NCI-H748 treated with DMSO at 0.1 percent for 48 hours (cell line): Measurements from ENCODE around the gene PCDHB14.
A peak's percentile ranks its signal among the peaks of the same experiment; 100 is the strongest.
"Not testable (repeated sequence)": the region's sequence is repeated elsewhere in the genome, so short reads cannot be mapped to it uniquely, and the experiment has no call there.

Source experiments
- DNase-seq: peaks from one replicate; lab custom pipeline; 2025; lab: John Stamatoyannopoulos, UW

Gene PCDHB14

GRCh38 chr5:141210281-141210680 lies 12.9 kb upstream of the PCDHB14 start:
- DNase-seq: not testable (repeated sequence)

GRCh38 chr5:141210849-141211248 lies 12.3 kb upstream of the PCDHB14 start:
- DNase-seq: not testable (repeated sequence)

- DNase-seq: peak; percentile 15
Measured at GRCh38 chr5:141213656-141214339, 9.3 kb upstream of the PCDHB14 start, which contains the start of gene PCDHB13. PCDHB13 (plus strand) TSS chr5:141213919; CDS start chr5:141214124, 205 bp downstream.

- not testable (repeated sequence) for DNase-seq
Measured at GRCh38 chr5:141214583-141214982, 8.6 kb upstream of the PCDHB14 start.

GRCh38 chr5:141215504-141215903 lies 7.6 kb upstream of the PCDHB14 start:
- DNase-seq: not testable (repeated sequence)

GRCh38 chr5:141216035-141216434 lies 7.1 kb upstream of the PCDHB14 start:
- DNase-seq: not testable (repeated sequence)

GRCh38 chr5:141224844-141225243 lies 1.7 kb downstream of the PCDHB14 start:
- not testable (repeated sequence) for DNase-seq

GRCh38 chr5:141225421-141225820 lies 2.3 kb downstream of the PCDHB14 start:
- not testable (repeated sequence) for DNase-seq

GRCh38 chr5:141234109-141234667 lies 11.0 kb downstream of the PCDHB14 start:
- peak; percentile 62 for DNase-seq

GRCh38 chr5:141235922-141236321 lies 12.8 kb downstream of the PCDHB14 start:
- DNase-seq: not testable (repeated sequence)

GRCh38 chr5:141236516-141237313 lies 13.6 kb downstream of the PCDHB14 start:
- no peak for DNase-seq

GRCh38 chr5:141241496-141241895 lies 18.4 kb downstream of the PCDHB14 start:
- no peak for DNase-seq

- DNase-seq: peak; percentile 68
Measured at GRCh38 chr5:141245250-141245717, 22.1 kb downstream of the PCDHB14 start, which contains the start of gene PCDHB15. PCDHB15 (plus strand) TSS chr5:141245395; CDS start chr5:141245579, 184 bp downstream.

GRCh38 chr5:141246971-141247370 lies 23.8 kb downstream of the PCDHB14 start:
- not testable (repeated sequence) for DNase-seq

- DNase-seq: not testable (repeated sequence)
Measured at GRCh38 chr5:141247434-141247833, 24.3 kb downstream of the PCDHB14 start.

GRCh38 chr5:141250576-141250975 lies 27.4 kb downstream of the PCDHB14 start:
- DNase-seq: no peak

- DNase-seq: no peak
Measured at GRCh38 chr5:141258464-141258863, 35.3 kb downstream of the PCDHB14 start.

GRCh38 chr5:141258948-141259347 lies 35.8 kb downstream of the PCDHB14 start:
- DNase-seq: no peak

- DNase-seq: no peak
Measured at GRCh38 chr5:141260458-141261237, 37.5 kb downstream of the PCDHB14 start.

GRCh38 chr5:141261238-141261546 lies 38.0 kb downstream of the PCDHB14 start:
- no peak for DNase-seq

- no peak for DNase-seq
Measured at GRCh38 chr5:141269195-141269594, 46.1 kb downstream of the PCDHB14 start.

- DNase-seq: no peak
Measured at GRCh38 chr5:141272906-141273305, 49.8 kb downstream of the PCDHB14 start.
